ENCODE data around the gene LSG1. TPM values are rescaled to one million over a fixed set of nuclear protein-coding genes. Genes with fewer than 3 reads are reported as not detected.
A peak's percentile ranks its signal among the peaks of the same experiment; 100 is the strongest.

Gene LSG1
- total and polyA plus RNA-seq, 10 of the 15 experiments (the other 5 are each of a cell fraction or from before 2014, with no cell fraction given), result 14.3 to 75.6 (median 54.4) TPM

DNA sequence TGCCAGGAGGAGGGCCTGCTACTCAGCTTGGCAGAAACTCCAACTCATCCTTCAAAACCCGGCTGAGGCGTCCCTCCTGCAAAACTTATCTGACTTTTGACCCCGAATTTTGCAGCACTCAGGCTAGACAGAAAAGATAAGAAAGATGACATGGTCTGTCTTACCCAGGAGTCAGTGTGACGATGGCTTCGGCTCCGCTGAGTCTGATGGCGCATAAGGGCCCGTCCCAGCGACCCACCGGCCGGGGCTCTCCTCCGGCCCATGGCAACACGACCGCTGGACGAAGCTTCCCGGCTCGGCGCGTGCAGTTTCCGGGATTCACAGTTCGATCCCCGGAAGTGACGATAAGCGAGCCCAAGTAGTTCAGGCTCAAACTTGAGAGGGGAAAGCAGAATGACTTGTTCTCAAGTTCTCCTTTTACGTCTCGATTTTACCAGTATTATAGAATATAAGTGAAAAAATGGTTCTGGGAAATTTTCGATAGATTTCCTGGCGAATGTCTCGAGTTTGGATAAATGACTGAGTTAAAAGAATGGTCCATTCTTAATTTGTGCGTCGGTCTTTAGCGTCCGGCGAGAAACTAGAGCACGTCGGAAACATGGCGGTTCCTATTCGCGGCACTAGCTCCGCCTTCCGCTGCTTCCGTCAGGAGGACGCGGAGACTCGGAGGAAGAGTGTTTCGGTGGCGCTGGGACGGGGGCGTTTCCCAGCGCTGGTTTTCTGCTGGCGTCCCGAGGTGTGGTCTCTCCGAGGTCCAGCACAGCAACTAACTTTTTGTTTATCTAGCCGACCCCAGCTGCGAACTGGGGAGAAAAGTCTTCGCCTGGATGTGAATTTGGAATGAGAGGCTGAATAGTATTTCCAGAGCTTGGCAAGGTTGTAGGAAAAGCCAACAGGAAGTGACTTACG is at the start of gene LSG1 (continued):
- TF ChIP-seq, protein P1, sequence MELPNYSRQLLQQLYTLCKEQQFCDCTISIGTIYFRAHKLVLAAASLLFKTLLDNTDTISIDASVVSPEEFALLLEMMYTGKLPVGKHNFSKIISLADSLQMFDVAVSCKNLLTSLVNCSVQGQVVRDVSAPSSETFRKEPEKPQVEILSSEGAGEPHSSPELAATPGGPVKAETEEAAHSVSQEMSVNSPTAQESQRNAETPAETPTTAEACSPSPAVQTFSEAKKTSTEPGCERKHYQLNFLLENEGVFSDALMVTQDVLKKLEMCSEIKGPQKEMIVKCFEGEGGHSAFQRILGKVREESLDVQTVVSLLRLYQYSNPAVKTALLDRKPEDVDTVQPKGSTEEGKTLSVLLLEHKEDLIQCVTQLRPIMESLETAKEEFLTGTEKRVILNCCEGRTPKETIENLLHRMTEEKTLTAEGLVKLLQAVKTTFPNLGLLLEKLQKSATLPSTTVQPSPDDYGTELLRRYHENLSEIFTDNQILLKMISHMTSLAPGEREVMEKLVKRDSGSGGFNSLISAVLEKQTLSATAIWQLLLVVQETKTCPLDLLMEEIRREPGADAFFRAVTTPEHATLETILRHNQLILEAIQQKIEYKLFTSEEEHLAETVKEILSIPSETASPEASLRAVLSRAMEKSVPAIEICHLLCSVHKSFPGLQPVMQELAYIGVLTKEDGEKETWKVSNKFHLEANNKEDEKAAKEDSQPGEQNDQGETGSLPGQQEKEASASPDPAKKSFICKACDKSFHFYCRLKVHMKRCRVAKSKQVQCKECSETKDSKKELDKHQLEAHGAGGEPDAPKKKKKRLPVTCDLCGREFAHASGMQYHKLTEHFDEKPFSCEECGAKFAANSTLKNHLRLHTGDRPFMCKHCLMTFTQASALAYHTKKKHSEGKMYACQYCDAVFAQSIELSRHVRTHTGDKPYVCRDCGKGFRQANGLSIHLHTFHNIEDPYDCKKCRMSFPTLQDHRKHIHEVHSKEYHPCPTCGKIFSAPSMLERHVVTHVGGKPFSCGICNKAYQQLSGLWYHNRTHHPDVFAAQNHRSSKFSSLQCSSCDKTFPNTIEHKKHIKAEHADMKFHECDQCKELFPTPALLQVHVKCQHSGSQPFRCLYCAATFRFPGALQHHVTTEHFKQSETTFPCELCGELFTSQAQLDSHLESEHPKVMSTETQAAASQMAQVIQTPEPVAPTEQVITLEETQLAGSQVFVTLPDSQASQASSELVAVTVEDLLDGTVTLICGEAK (IDR thresholded peaks at IDR 0.05; ENCODE audit: borderline replicate concordance), result peak; percentile 99
- peak; percentile 80 for TF ChIP-seq NFIC (IDR thresholded peaks at IDR 0.05; ENCODE audit: low read depth, low read length)
- 0 out of 2 replicates have a peak, but pooled peaks have one; percentile 35 for TF ChIP-seq TCF3 (IDR thresholded peaks at IDR 0.05; ENCODE audit: borderline replicate concordance, insufficient read depth, low read depth, low read length)
- TF ChIP-seq, protein P2, sequence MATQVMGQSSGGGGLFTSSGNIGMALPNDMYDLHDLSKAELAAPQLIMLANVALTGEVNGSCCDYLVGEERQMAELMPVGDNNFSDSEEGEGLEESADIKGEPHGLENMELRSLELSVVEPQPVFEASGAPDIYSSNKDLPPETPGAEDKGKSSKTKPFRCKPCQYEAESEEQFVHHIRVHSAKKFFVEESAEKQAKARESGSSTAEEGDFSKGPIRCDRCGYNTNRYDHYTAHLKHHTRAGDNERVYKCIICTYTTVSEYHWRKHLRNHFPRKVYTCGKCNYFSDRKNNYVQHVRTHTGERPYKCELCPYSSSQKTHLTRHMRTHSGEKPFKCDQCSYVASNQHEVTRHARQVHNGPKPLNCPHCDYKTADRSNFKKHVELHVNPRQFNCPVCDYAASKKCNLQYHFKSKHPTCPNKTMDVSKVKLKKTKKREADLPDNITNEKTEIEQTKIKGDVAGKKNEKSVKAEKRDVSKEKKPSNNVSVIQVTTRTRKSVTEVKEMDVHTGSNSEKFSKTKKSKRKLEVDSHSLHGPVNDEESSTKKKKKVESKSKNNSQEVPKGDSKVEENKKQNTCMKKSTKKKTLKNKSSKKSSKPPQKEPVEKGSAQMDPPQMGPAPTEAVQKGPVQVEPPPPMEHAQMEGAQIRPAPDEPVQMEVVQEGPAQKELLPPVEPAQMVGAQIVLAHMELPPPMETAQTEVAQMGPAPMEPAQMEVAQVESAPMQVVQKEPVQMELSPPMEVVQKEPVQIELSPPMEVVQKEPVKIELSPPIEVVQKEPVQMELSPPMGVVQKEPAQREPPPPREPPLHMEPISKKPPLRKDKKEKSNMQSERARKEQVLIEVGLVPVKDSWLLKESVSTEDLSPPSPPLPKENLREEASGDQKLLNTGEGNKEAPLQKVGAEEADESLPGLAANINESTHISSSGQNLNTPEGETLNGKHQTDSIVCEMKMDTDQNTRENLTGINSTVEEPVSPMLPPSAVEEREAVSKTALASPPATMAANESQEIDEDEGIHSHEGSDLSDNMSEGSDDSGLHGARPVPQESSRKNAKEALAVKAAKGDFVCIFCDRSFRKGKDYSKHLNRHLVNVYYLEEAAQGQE (IDR thresholded peaks at IDR 0.05; ENCODE audit: low read depth, low read length), result no peak
- TF ChIP-seq, protein P3, sequence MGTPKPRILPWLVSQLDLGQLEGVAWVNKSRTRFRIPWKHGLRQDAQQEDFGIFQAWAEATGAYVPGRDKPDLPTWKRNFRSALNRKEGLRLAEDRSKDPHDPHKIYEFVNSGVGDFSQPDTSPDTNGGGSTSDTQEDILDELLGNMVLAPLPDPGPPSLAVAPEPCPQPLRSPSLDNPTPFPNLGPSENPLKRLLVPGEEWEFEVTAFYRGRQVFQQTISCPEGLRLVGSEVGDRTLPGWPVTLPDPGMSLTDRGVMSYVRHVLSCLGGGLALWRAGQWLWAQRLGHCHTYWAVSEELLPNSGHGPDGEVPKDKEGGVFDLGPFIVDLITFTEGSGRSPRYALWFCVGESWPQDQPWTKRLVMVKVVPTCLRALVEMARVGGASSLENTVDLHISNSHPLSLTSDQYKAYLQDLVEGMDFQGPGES (IDR thresholded peaks at IDR 0.05), result peak; percentile 53; the same call in 1 of the 2 replicates
- TF ChIP-seq, protein P4, sequence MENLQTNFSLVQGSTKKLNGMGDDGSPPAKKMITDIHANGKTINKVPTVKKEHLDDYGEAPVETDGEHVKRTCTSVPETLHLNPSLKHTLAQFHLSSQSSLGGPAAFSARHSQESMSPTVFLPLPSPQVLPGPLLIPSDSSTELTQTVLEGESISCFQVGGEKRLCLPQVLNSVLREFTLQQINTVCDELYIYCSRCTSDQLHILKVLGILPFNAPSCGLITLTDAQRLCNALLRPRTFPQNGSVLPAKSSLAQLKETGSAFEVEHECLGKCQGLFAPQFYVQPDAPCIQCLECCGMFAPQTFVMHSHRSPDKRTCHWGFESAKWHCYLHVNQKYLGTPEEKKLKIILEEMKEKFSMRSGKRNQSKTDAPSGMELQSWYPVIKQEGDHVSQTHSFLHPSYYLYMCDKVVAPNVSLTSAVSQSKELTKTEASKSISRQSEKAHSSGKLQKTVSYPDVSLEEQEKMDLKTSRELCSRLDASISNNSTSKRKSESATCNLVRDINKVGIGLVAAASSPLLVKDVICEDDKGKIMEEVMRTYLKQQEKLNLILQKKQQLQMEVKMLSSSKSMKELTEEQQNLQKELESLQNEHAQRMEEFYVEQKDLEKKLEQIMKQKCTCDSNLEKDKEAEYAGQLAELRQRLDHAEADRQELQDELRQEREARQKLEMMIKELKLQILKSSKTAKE (IDR thresholded peaks at IDR 0.05; ENCODE audit: low read depth, poor library complexity, severe bottlenecking), result peak; percentile 98
- no peak for TF ChIP-seq STAT3 (IDR thresholded peaks at IDR 0.05; ENCODE audit: low read depth, low read length)
- TF ChIP-seq CHD2 (IDR thresholded peaks at IDR 0.05; ENCODE audit: borderline replicate concordance, low read depth, low read length), result peak; percentile 64; the same call in 1 of the 2 replicates
- TF ChIP-seq SRF (IDR thresholded peaks at IDR 0.05; ENCODE audit: low read depth in 2 of 2, low read length in 2 of 2), result peak in 1 of 2 experiments; percentile 78; a peak in 2 of 4 replicates
- peak; percentile 67 for TF ChIP-seq NR2F1 (conservative IDR thresholded peaks at IDR 0.05)
- TF ChIP-seq, protein P5, sequence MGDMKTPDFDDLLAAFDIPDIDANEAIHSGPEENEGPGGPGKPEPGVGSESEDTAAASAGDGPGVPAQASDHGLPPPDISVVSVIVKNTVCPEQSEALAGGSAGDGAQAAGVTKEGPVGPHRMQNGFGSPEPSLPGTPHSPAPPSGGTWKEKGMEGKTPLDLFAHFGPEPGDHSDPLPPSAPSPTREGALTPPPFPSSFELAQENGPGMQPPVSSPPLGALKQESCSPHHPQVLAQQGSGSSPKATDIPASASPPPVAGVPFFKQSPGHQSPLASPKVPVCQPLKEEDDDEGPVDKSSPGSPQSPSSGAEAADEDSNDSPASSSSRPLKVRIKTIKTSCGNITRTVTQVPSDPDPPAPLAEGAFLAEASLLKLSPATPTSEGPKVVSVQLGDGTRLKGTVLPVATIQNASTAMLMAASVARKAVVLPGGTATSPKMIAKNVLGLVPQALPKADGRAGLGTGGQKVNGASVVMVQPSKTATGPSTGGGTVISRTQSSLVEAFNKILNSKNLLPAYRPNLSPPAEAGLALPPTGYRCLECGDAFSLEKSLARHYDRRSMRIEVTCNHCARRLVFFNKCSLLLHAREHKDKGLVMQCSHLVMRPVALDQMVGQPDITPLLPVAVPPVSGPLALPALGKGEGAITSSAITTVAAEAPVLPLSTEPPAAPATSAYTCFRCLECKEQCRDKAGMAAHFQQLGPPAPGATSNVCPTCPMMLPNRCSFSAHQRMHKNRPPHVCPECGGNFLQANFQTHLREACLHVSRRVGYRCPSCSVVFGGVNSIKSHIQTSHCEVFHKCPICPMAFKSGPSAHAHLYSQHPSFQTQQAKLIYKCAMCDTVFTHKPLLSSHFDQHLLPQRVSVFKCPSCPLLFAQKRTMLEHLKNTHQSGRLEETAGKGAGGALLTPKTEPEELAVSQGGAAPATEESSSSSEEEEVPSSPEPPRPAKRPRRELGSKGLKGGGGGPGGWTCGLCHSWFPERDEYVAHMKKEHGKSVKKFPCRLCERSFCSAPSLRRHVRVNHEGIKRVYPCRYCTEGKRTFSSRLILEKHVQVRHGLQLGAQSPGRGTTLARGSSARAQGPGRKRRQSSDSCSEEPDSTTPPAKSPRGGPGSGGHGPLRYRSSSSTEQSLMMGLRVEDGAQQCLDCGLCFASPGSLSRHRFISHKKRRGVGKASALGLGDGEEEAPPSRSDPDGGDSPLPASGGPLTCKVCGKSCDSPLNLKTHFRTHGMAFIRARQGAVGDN (IDR thresholded peaks at IDR 0.05), result peak; percentile 36
